Measurements from ENCODE around the gene IFNGR1. TPM values are rescaled to one million over a fixed set of nuclear protein-coding genes. Genes with fewer than 3 reads are reported as not detected.
"Not testable (repeated sequence)": the region's sequence is repeated elsewhere in the genome, so short reads cannot be mapped to it uniquely, and the experiment has no call there.

The IFNGR1 gene
- total RNA-seq, 1 donor from 2014 or later, result 239 TPM

GRCh38 chr6:137210903-137211302 lies 8.3 kb downstream of the IFNGR1 start:
- Histone ChIP-seq H3K9me3 (no peaks in the 10 kb centered on the region), H3K4me1 (peaks cover 73% of the 10 kb centered on the region), H3K27me3 (no peaks in the 10 kb centered on the region), H3K36me3 (peaks cover 19% of the 10 kb centered on the region), H3K4me3 (no peak overlapping the region), H3K27ac (peak overlapping the region; percentile 38)
- DNase-seq (no peak), ATAC-seq (peak; percentile 72)
- intact Hi-C loops (cut with DNase I), result no loop called here
- TF ChIP-seq CTCF (IDR thresholded peaks at IDR 0.05), result no peak

GRCh38 chr6:137208279-137208678 lies 10.9 kb downstream of the IFNGR1 start:
- Histone ChIP-seq H3K4me1 (peaks cover 47% of the 10 kb centered on the region), H3K36me3 (peaks cover 45% of the 10 kb centered on the region)
- no peak for DNase-seq

GRCh38 chr6:137207457-137207856 lies 11.7 kb downstream of the IFNGR1 start:
- H3K36me3 ChIP-seq, result peaks cover 53% of the 10 kb centered on the region

More at GRCh38 chr6:137208279-137208678, 10.9 kb downstream of the IFNGR1 start:
- no peak overlapping the region for H3K27ac ChIP-seq
- H3K27me3 ChIP-seq, result no peaks in the 10 kb centered on the region
- no peak for TF ChIP-seq CTCF (IDR thresholded peaks at IDR 0.05)
- no peak overlapping the region for H3K4me3 ChIP-seq
- no peak for ATAC-seq
- intact Hi-C loops (cut with DNase I), result no loop called here
- no peaks in the 10 kb centered on the region for H3K9me3 ChIP-seq

GRCh38 chr6:137206577-137206976 lies 12.6 kb downstream of the IFNGR1 start:
- Histone ChIP-seq H3K4me3 (no peak overlapping the region), H3K36me3 (peaks cover 61% of the 10 kb centered on the region), H3K27me3 (no peaks in the 10 kb centered on the region), H3K4me1 (peaks cover 33% of the 10 kb centered on the region), H3K27ac (no peak overlapping the region), H3K9me3 (no peaks in the 10 kb centered on the region)
- intact Hi-C loops (cut with DNase I), result no loop called here
- no peak for DNase-seq
- ATAC-seq, result no peak
- no peak for TF ChIP-seq CTCF (IDR thresholded peaks at IDR 0.05)

More at GRCh38 chr6:137207457-137207856, 11.7 kb downstream of the IFNGR1 start:
- DNase-seq; H3K4me3 ChIP-seq; H3K27me3 ChIP-seq; H3K27ac ChIP-seq; H3K9me3 ChIP-seq; intact Hi-C loops (cut with DNase I); ATAC-seq: not testable (repeated sequence)
- H3K4me1 ChIP-seq, result peaks cover 42% of the 10 kb centered on the region

GRCh38 chr6:137203256-137203655 lies 15.9 kb downstream of the IFNGR1 start:
- ATAC-seq (no peak), DNase-seq (no peak)
- Histone ChIP-seq H3K27me3 (no peaks in the 10 kb centered on the region), H3K4me3 (no peak overlapping the region), H3K36me3 (peaks cover 90% of the 10 kb centered on the region), H3K27ac (no peak overlapping the region), H3K4me1 (peaks cover 23% of the 10 kb centered on the region), H3K9me3 (no peaks in the 10 kb centered on the region)
- no peak for TF ChIP-seq CTCF (IDR thresholded peaks at IDR 0.05)
- intact Hi-C loops (cut with DNase I), result no loop called here

GRCh38 chr6:137202078-137202477 lies 17.1 kb downstream of the IFNGR1 start:
- H3K9me3 ChIP-seq, result no peaks in the 10 kb centered on the region
- ATAC-seq (no peak), DNase-seq (no peak)
- H3K27me3 ChIP-seq, result no peaks in the 10 kb centered on the region
- no peak overlapping the region for H3K4me3 ChIP-seq
- H3K36me3 ChIP-seq, result peaks cover 94% of the 10 kb centered on the region
- no peak overlapping the region for H3K27ac ChIP-seq
- H3K4me1 ChIP-seq, result peaks cover 20% of the 10 kb centered on the region
- intact Hi-C loops (cut with DNase I), result no loop called here
- peak; percentile 35 for TF ChIP-seq CTCF (IDR thresholded peaks at IDR 0.05)

Measured in upper lobe of right lung (tissue), 1 donor.